NCI-H2029 treated with DMSO at 0.1 percent for 48 hours (cell line): ENCODE data around the gene MPPED2.

Source experiments
- DNase-seq: peaks from one replicate; lab custom pipeline; 2025; lab: John Stamatoyannopoulos, UW

Gene MPPED2

DNA sequence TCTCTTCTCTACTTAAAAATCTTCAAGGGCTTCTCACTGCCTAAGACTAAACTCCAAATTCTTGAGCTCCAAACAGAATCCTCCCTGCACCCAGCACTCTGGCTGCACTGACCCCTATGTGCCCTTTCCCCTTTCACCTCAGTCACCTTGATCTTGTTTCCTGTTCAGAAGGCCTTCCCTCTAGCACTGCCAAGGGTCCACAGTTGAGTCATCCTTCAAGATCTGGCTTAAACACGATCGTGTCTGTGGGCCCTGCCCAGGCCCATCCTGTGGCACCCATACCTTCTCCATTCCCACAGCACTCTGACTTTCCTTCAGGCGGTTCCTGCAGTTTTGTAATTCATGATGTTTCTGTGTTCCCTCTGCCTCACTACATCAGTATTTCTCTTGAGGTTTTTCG is 134.0 kb downstream of the MPPED2 start:
- no peak for DNase-seq

GRCh38 chr11:30451626-30452025 is 134.5 kb downstream of the MPPED2 start:
- no peak for DNase-seq

DNA sequence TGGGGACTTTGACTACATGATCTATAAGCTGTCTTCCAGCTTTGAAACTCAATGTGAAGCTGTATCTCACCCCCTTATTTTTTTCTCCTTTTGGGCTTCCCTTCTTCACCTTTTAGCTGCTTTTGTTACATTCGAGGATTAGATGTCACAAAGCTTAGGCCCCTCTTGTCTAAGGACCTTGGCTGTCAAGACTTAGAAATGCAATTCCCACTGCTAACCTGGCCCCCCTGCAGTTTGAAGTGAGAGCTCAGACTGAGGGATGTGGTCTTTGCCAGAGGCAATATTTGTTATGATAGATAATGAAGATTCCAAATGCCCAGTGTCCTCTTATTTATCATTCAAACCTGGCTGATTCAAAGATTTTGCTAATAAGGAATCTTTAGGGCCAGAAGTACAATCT is 135.0 kb downstream of the MPPED2 start:
- DNase-seq, result no peak

- no peak for DNase-seq
Measured at GRCh38 chr11:30447058-30447640, 139.0 kb downstream of the MPPED2 start.

DNA sequence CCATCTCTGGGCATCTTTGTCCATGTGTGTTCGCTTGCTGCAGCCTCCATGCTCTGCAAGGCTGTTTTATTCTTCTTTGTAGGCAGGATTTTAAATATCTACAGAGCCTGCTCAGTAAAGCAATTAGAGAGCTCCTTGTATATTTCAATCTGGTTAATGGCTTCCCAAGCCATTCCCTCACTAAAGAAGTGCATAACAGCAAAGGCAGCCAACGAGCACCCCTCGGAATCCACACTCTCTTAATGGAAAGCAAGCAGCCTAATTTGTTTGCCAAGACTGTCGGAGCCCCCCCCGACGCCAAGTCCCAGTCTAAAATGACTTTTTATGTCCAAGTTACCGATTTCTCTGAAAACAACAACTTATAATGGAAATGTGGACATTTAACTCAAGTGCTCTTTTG is 139.6 kb downstream of the MPPED2 start:
- no peak for DNase-seq

DNA sequence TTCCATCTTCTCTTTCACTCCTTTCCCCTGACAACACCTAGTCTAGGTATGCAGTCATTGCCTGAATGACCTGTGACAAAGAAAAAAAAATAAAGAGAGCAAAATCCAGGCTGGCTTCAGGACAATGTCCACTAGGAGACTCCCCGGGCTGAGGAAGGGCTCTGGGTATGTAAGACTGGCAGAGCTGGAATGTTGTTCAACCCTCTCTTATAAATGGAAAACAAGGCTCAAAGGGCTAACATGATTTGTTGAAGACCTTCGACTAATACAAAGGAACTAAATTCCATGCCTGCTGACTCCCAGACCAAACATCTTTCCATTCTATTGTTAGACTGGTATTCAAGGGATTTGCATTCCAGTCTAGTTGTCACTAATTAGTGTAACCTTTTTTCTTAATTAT is 141.1 kb downstream of the MPPED2 start:
- DNase-seq, result no peak

GRCh38 chr11:30440510-30440909 is 145.6 kb downstream of the MPPED2 start:
- DNase-seq, result no peak

GRCh38 chr11:30436801-30437200 is 149.4 kb downstream of the MPPED2 start:
- no peak for DNase-seq

DNA sequence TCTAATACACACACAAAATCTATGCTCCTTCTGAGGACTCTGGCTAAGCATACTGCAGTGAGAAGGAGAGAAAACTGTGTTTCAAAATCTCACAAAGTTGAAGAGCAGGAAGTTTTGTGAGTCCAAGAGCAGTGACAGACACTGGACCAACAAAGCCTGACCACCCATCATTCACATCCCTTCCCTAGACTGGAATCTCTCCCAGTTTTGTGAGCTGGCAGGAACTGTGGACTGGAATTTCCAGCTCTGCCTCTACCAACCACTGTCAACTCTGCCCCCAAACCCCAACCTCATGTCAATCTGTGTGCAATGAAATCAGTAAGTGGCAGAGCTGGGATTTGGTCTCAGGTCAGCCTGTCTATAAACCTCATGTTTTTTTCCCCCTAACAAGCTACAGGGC is 150.7 kb downstream of the MPPED2 start:
- no peak for DNase-seq

DNA sequence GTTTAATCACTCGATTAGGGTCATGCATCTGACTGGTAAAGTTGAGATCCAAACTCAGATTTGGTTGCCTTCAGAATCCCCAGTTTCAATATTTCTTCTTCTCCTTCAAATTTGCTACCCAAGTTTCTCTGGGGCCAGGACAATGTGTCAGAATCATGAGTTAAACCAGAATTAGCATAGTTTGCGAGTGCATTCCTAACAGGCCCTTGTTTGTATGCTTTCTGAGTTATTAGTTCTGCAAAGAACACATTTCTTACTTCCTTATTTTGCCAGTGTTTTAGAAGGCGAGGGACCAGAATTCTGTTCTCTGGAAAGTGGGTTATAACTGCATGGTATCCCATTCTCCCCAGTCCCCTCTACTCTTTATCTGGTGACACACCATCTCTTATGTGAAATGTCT is 151.3 kb downstream of the MPPED2 start:
- DNase-seq, result no peak

DNA sequence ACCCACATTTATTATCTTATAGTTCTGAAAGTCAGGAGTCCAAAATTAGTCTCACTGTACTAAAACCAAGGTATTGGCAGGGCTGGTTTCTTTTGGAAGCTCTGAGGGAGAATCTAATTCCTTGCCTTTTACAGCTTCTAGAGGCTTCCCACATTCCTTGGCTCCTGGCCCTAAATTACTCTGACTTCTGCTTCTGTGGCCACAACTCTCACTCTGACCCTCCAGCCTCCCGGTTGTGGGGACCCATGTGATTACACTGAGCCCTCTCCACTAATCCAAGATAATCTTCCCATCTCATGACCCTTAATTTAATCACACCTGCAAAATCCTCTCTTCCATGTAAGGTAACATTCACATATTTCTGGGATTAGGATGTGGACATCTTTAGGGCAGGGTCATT is 152.3 kb downstream of the MPPED2 start:
- DNase-seq, result no peak

DNA sequence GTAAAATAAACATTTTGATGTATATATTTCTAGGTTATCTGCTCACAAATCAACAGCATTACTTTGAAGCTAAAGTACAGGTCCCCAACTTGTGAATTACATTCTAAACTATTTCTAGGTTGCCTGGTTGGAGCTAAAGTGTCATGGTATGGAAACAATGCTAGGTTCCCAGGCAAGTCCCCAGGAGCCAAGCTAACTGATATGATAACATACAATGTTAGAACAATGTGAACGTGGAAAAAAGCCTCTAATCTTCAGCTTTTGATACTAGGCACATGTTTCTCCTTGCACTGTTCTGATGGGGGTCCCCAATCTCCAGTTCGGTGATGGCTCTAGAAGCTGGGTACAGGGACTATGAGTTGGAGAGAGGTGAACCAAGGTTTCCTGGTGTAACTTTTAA is 153.4 kb downstream of the MPPED2 start:
- DNase-seq, result no peak

DNA sequence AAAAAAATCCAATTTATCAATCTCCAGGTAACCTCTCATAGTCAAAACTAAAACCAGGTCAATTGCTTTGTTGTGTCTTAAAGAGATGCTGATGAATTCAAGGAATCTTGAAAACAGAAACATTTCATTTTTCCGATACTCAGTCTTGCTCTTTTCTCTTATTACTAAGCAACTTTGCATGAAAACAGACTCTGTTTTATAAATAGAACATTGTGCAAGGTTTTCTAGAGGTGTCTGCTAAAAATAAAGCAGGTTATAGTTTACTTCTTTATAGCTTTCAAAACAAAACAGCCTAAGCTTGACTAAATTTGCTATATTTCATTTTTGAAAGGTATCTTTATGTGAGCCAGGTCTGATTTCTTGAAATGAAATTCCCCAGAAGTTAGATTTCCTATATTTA is 154.0 kb downstream of the MPPED2 start:
- DNase-seq, result no peak

DNA sequence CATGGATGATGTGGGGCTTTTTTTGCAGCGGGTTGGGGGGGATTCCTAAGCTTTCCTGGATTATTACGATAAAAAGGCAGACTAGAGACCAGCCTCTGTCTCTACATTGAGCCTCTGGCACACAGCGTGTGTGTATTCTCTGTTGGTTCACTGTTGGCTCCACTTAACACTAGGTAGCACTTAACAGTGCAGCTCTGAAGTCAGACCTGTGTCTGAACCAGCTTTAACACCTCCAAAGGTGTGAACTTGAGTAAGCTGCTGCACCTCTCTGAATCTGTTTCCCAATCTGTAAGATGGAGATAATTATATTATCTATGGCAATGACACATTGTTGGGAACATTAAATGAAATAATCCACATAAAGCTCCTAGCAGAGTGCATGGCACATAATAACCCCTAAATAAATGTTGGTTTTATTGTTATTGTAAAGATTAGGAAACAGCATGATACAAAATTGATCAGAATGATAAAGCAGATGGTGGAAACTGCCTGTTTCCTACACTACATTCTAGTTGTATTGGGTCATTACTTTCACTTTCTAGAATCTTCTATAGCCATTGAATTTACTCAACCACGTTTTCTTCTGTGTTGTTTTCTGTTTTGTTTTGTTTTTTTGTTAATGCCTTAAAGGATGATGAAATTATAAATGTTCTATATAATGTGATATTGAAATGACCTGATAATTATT is 154.9 kb downstream of the MPPED2 start:
- DNase-seq, result no peak

DNA sequence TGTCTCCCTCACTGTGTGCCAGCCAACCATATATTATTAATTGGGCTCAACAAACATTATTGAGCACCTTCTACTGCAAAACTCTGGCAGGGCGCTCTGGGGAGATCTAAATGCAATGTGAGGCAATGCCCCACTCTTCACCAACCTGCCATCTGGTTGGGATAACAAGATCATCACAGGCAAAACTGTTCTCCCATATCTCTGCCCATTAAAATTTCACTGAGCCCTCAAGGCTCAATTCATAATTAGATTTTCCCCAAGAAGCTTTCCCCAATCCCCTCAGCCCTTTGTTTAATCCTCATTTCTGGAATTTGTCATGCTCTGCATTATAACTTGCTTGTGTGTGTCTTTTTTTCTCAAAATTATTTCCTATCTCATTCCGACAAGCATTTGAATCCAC is 156.6 kb downstream of the MPPED2 start:
- no peak for DNase-seq

- no peak for DNase-seq
Measured at GRCh38 chr11:30426781-30427180, 159.4 kb downstream of the MPPED2 start.

DNA sequence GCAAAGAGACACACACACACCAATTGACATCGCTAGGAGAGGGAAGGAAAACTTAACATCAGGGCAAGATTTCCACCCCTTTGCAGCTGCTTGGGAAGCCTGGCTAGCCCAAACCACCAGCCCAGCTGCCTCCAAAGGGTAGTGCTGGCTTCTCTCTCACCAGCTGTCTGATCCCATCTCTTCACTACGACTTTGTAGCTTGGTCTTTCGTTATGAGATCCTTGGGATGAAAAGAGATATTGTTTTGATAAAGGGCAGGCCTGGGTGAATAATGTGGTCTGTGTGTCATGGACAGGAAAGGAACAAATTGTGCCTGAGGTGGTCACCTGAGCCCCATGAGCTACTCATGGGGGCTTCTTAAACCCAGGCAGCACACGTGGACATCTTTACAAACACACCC is 161.3 kb downstream of the MPPED2 start:
- no peak for DNase-seq

GRCh38 chr11:30424321-30424720 is 161.8 kb downstream of the MPPED2 start:
- no peak for DNase-seq

DNA sequence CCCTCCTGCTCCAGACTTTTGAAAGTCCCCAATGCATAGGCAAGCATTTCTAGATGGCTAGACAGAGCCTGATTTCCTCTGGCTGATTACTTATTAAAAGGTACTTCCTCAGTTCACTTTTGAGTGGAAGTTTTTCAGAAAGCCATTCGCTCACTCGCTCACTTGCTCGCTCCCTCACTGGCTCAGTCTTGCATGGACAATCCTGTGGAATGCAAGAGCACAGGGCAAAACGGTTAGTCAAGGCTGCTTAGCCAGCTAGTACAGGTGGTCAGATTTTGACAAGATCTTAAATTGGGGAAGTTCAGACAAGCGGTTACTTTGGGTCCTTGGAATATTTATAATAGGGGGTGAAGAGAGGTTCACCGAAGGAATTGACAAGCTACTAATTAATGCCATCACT is 162.3 kb downstream of the MPPED2 start:
- DNase-seq, result no peak

DNA sequence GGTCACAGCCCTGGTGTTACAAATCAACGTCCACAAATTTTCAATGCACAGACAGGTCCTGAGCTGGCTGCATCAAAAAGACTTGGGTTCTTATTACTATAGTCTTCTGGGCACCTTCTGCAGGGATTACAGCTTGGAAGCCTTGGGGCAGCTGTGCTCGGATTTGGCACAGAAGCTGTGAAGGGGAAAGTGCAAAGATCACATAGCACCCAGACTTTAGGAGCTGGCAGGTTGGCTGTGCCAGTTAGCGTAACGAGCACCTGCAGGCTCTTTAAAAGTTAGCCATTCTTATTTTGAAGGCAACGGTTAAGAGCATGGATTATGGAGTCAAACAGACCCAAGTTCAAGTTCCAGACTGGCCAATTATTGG is 162.9 kb downstream of the MPPED2 start:
- DNase-seq, result no peak

GRCh38 chr11:30422447-30423278 is 163.5 kb downstream of the MPPED2 start:
- DNase-seq, result no peak

DNA sequence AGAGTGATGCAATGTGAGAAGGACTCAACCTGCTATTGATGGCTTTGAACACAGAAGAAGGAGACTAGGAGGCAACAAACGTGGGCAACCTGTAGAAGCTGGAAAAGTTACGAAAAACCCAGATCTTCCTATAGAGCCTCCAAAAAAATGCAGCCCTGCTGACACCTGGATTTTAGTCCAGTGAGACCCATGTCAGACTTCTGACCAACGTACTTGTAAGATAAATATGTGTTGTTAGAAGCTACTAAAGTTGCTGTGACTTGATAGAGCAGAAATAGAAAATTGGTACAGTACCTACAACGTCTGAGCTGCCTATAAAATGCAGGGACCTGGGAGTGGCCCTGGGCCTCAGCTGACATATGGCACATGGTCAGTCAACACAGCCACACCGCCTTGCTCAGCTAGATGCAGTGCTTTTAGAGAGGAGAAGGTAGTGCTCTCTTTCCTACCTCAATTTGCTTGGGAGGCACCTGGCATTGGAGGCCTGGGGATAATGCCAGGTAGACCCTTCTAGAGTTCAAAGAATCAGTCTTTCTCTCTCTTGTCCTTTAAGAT is 165.8 kb downstream of the MPPED2 start:
- no peak for DNase-seq

- no peak for DNase-seq
Measured at GRCh38 chr11:30414806-30415205, 171.3 kb downstream of the MPPED2 start.
